WI38 (cell line): Measurements from ENCODE around the gene WDTC1.

ENCODE experiments used
- H3K4me3 ChIP-seq: 2 replicates; pipeline ENCODE4 v1.5.1; 2011; ENCODE audit warnings: low read depth, mild to moderate bottlenecking, control low read depth, low read length
- CTCF ChIP-seq: IDR thresholded peaks from 2 replicates; pipeline ENCODE4 v1.5.1; 2012; ENCODE audit warnings: low read depth, mild to moderate bottlenecking, control low read depth, low read length

WDTC1 gene

GRCh38 chr1:27338751-27339150, 104.3 kb downstream of the WDTC1 start:
- no peak for TF ChIP-seq CTCF
- H3K4me3 ChIP-seq = no peak overlapping the region

- no peak for TF ChIP-seq CTCF
Observed at GRCh38 chr1:27339213-27339612, 104.8 kb downstream of the WDTC1 start.

GRCh38 chr1:27341525-27342252, 107.3 kb downstream of the WDTC1 start, which contains the start of gene SYTL1:
Gene SYTL1 (plus strand): TSS chr1:27342022. CDS start chr1:27345335, 3,313 bp downstream.
- no peak for TF ChIP-seq CTCF
- H3K4me3 ChIP-seq = no peak within 1 kb of the TSS

More at GRCh38 chr1:27339213-27339612, 104.8 kb downstream of the WDTC1 start:
- no peak overlapping the region for H3K4me3 ChIP-seq

- H3K4me3 ChIP-seq = no peak overlapping the region
- no peak for TF ChIP-seq CTCF
Observed at GRCh38 chr1:27342391-27342777, 108.0 kb downstream of the WDTC1 start.

GRCh38 chr1:27342778-27343638, 108.6 kb downstream of the WDTC1 start:
- no peak overlapping the region for H3K4me3 ChIP-seq
- TF ChIP-seq CTCF = no peak

- TF ChIP-seq CTCF = no peak
- no peak overlapping the region for H3K4me3 ChIP-seq
Observed at GRCh38 chr1:27343639-27344025, 109.2 kb downstream of the WDTC1 start.

- no peak overlapping the region for H3K4me3 ChIP-seq
- no peak for TF ChIP-seq CTCF
Observed at GRCh38 chr1:27345272-27345671, 110.8 kb downstream of the WDTC1 start.
